Measurements from ENCODE around the gene KNG1.

- TF ChIP-seq SP1 (IDR thresholded peaks at IDR 0.05) (no peak), FOXM1 (IDR thresholded peaks at IDR 0.05; ENCODE audit: borderline replicate concordance) (no peak), NFRKB (IDR thresholded peaks at IDR 0.05) (no peak)
These were observed 48.7 kb upstream of the KNG1 start for GRCh38 chr3:186668426-186668825.
